Lower leg skin (tissue), 4 donors: ENCODE results near the gene KCNMB1. TPM values are rescaled to one million over a fixed set of nuclear protein-coding genes. Genes with fewer than 3 reads are reported as not detected.

Experiments used
- DNase-seq, 2 donors: peaks; one replicate each; pipeline ENCODE4 v3.0.0-alpha.2; 2019; ENCODE audit warnings: low spot score in 2 of 2
- H3K4me3 ChIP-seq: fragments of 200-600 bp; sonication (generic); 2 replicates; pipeline ENCODE4 v1.5.1; 2017; ENCODE audit warnings: mild to moderate bottlenecking, low read depth; ENCODE audit not compliant: poor library complexity, severe bottlenecking
- POLR2A ChIP-seq, 2 donors: fragments of 450-650 bp; IDR thresholded peaks; one replicate each; pipeline ENCODE4 v1.6.1; 2016 to 2017; ENCODE audit warnings: antibody characterized with exemption in 2 of 2, mild to moderate bottlenecking in 1 of 2, moderate library complexity in 1 of 2
- WGBS, 2 donors: methylation state at CpG; one replicate each; pipeline ENCODE4 v1.1.5; 2018; 5-methylcytosine and 5-hydroxymethylcytosine counted together
- intact Hi-C: fragments of 100-400 bp; cut with DNase I; formaldehyde crosslinking; loops from one replicate; pipeline ENCODE4 v1.15.0; 2023; ENCODE audit warnings: low total_unique reads
- total RNA-seq, 4 donors: library from RNA; depleted of rRNA; stranded (reverse); fragments of >200 nt; gene quantifications; one replicate each; pipeline ENCODE4 v1.1.0, GENCODE V29; 2016
- TF ChIP-seq, protein P1 (sequence below), 3 donors: fragments of 450-650 bp; IDR thresholded peaks; one replicate each; pipeline ENCODE4 v1.5.1; 2016; ENCODE audit warnings: antibody characterized with exemption in 3 of 3, mild to moderate bottlenecking in 3 of 3, moderate library complexity in 2 of 3

Gene KCNMB1
- total RNA-seq, 4 donors from 2014 or later = 0.55 to 2.4 (median 1.1) TPM

DNA sequence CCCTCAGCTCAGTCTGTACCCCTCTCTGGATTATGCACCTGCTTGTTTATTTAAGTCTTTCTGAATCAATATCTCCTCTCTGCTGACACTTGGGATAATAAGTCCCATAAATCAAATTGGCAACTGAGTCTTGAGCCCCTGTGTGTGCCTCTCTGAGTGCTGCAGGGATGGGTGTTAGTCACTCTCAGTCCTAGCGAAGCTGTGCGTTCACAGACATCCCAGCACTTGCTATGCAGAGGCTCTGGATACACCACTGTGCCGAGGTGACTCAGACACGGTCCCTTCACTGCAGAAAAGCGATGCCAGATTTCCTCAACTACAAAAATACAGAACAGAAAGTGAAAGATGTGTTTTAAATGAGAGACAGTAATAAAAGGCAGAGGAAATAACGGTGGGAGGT, 4.1 kb upstream of the KCNMB1 start:
- TF ChIP-seq, protein P1, sequence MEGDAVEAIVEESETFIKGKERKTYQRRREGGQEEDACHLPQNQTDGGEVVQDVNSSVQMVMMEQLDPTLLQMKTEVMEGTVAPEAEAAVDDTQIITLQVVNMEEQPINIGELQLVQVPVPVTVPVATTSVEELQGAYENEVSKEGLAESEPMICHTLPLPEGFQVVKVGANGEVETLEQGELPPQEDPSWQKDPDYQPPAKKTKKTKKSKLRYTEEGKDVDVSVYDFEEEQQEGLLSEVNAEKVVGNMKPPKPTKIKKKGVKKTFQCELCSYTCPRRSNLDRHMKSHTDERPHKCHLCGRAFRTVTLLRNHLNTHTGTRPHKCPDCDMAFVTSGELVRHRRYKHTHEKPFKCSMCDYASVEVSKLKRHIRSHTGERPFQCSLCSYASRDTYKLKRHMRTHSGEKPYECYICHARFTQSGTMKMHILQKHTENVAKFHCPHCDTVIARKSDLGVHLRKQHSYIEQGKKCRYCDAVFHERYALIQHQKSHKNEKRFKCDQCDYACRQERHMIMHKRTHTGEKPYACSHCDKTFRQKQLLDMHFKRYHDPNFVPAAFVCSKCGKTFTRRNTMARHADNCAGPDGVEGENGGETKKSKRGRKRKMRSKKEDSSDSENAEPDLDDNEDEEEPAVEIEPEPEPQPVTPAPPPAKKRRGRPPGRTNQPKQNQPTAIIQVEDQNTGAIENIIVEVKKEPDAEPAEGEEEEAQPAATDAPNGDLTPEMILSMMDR (IDR thresholded peaks at IDR 0.05) = no peak
- TF ChIP-seq POLR2A (IDR thresholded peaks at IDR 0.05) = no peak
- no peak for DNase-seq
- H3K4me3 ChIP-seq = no peak overlapping the region
- 33 to 59% methylated on average over 6 of the region's 6 CpGs for WGBS, 2 donors
- intact Hi-C loops = no loop called here

DNA sequence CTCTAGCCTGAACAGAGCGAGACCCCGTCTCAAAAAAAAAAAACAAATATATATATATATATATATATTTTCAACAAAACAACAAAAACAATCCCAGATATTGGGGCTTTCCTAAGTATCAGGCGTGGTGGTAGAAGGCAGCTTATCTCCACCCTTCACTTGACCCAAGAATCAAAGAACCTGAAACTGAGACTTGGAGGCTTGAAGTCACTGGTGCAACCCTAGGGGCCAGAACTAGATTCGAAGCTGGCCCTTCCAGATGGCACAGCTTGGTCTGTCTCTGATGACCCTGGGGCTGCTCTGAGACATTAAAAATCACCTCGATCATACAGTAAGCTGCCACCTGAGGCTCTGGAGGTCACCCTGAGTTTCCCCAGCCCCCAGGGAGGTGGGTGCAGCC, 1.3 kb upstream of the KCNMB1 start:
- TF ChIP-seq, protein P1 (IDR thresholded peaks at IDR 0.05) = no peak
- TF ChIP-seq POLR2A (IDR thresholded peaks at IDR 0.05) = no peak
- no peak for DNase-seq
- intact Hi-C loops = no loop called here
- WGBS, 2 donors = 81 to 85% methylated on average over 5 of the region's 5 CpGs
- no peak overlapping the region for H3K4me3 ChIP-seq

DNA sequence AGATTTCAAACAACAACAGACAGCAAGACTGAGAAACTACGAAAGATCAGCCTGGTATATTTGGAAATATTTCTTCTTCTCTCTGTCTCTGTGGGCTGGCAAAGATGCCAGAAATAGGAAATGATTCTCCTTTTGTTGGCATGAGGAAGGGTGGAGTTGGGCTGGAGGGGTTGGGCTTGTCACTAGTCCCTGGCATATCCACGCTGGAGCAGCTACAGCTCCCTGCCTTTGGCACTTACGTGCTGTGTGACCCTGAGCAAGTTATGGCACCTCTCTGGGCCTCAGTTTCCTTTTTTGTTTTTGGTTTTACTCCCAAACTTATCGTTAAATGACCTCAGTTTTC, 354 bp upstream of the KCNMB1 start:
- WGBS, 2 donors = 37 to 43% methylated on average over 4 of the region's 4 CpGs
- TF ChIP-seq, protein P1 (IDR thresholded peaks at IDR 0.05) = no peak
- TF ChIP-seq POLR2A (IDR thresholded peaks at IDR 0.05) = no peak
- no peak overlapping the region for H3K4me3 ChIP-seq
- intact Hi-C loops = no loop called here
- DNase-seq = no peak

DNA sequence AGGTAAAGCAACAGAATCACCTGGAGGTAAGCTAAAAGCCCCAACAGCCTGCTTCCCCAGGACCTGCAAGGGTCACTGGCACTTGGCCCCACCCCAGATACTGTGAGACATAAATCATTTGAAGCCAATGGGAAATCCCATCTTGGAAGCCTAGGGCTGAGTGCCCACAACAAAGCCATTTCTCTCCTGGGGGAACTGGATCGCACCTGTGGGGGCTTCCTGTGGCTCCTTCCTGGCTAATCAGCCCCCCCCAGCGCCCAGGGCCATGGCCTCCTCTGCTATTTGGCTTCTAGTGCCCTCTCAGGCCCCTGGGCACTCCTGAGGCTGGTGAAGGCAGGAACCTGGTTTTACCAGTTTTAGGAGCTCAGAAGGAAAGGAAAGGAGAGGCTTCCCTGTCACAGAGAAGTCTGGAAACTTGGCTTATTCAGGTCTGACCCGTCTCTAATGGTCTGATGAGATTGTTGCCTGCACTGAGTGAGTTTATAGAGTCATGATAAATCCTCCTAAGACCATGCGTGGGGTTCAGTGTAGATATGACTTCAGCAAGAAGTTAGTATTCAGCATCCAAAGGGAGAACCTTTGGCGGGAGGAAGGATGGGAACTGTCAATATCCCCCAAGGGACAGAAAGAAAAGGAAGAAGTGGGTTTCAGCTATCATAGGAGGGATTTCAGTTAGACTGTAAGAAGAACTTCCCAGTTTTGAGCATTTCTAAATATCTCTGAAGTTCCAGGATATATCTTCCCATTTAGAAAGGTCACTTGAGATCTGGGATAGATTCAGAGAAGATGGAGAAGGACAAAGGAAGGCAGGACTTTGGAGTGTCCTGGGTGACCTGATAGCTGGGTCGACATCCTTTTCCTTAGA, 1.2 kb downstream of the KCNMB1 start:
- 59 to 64% methylated on average over 6 of the region's 6 CpGs for WGBS, 2 donors

DNA sequence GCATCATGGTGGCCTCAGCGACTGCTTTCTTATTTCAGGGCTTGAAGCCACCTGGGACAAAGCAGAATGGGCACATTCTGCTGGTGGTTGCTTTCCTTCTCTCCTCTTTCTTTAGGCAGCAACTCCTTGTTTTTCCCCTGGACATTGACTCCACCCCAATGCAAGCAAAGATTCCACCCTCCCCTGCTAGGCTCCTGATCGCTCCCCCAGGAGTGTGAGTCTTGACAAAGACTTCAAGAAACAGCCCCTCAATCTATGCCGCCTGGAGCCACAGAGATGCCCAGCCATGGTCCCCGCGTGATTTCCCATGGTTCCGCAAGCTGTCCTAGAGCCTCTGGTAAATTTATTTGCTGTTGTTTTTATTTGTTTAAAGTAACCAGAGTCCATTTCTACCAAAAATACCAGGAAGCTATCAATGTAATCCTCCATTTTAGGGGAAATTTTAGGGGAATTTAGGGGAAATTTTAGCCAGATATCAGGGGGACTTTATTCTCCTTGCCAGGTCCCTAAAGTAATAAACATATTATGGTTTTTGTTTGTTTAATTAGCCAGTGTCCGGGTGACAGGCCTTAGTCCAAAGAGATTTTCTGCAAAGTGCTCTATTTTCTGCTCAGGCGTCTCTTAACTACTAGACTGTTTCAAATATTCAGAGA, 2.3 kb downstream of the KCNMB1 start:
- intact Hi-C loops = no loop called here
- TF ChIP-seq, protein P1 (IDR thresholded peaks at IDR 0.05) = no peak
- no peak for TF ChIP-seq POLR2A (IDR thresholded peaks at IDR 0.05)
- DNase-seq = peak in 1 of 2 donors; percentile 72
- no peak overlapping the region for H3K4me3 ChIP-seq
- 80 to 84% methylated on average over 8 of the region's 8 CpGs for WGBS, 2 donors

More for the DNA sequence above, 1.2 kb downstream of the KCNMB1 start:
- no peak for DNase-seq
- no peak for TF ChIP-seq POLR2A (IDR thresholded peaks at IDR 0.05)
- TF ChIP-seq, protein P1 (IDR thresholded peaks at IDR 0.05) = no peak
- intact Hi-C loops = no loop called here
- H3K4me3 ChIP-seq = no peak overlapping the region
